ENCODE data around the gene ACP2.
A peak's percentile ranks its signal among the peaks of the same experiment; 100 is the strongest.

ACP2 gene

DNA sequence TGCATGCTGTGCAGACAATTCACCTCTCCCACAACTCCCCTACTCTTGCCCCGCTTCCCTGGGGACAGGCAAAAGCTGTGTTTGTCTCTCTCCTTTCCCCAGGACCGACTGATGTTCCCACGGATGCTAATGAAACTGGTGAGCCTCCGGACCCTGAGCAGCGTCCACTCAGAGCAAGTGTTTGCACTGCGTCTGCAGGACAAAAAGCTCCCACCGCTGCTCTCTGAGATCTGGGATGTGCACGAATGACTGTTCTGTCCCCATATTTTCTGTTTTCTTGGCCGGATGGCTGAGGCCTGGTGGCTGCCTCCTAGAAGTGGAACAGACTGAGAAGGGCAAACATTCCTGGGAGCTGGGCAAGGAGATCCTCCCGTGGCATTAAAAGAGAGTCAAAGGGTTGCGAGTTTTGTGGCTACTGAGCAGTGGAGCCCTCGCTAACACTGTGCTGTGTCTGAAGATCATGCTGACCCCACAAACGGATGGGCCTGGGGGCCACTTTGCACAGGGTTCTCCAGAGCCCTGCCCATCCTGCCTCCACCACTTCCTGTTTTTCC is 19.9 kb upstream of the ACP2 start:
- DNase-seq = no peak

DNA sequence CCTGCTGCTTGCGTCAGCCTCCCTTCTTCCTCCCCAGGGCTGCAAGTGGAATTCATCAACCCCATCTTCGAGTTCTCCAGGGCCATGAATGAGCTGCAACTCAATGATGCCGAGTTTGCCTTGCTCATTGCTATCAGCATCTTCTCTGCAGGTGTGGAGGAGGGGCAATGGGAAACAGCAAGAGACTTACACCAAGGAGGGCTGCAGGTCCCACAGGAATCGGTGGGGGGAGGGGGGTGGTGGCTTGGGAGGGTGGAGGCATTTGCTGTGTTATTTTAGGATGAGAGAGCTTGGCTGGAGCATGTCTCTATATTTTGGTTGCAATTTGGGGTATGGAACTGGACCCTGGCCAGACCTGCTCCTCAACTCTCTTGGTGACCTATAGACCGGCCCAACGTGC is 19.3 kb upstream of the ACP2 start:
- no peak for DNase-seq

DNA sequence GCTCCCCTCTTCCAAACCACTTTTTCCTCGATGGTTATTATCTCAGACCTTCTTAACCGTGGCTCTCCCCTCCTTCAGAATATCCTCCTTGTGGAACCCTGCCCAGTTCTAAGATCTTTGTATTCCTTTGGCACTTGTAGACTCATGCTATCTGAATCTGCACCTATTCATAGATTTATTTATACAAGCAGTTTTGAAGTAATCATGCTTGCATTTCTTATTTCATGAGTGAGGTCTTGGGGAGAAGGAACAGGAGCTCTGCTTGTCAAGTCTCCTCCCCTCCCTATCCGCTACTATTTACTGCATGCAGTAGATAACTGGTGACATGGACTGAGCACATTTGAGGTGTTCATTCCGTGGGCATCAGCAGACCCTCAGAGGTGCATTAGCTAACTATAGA is 15.9 kb upstream of the ACP2 start:
- no peak for DNase-seq

DNA sequence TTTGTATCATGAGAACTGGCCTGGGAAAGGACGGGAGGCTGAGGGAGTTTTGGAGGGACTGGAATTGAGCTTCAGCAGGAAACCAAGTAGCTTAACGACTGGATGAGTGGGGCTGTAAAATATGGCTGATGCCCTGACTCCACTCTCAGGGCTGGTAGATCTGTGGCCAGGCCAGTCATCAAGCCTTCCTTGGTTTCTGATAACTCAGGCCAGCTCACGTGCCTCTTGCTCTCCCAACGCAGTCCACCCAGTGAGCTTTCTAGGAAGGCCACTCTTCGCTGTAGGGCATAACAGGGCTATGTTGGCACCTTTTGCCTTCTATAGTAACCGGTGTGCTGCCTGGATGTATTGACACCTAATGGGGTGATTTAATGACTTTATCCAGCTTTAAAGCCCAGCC is 15.5 kb upstream of the ACP2 start:
- DNase-seq = no peak

DNA sequence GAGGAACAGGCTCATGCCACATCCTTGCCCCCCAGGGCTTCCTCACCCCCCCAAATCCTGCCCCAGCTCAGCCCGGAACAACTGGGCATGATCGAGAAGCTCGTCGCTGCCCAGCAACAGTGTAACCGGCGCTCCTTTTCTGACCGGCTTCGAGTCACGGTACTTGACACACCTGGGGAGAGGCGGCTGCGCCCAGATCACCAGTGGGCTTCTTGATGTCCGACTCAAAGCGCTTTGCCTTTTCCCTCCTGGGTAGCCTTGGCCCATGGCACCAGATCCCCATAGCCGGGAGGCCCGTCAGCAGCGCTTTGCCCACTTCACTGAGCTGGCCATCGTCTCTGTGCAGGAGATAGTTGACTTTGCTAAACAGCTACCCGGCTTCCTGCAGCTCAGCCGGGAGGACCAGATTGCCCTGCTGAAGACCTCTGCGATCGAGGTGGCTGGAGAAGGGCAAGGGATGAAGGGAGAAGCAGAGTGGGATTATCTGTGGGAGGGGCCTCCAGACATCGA is 12.7 kb upstream of the ACP2 start:
- no peak for DNase-seq

DNA sequence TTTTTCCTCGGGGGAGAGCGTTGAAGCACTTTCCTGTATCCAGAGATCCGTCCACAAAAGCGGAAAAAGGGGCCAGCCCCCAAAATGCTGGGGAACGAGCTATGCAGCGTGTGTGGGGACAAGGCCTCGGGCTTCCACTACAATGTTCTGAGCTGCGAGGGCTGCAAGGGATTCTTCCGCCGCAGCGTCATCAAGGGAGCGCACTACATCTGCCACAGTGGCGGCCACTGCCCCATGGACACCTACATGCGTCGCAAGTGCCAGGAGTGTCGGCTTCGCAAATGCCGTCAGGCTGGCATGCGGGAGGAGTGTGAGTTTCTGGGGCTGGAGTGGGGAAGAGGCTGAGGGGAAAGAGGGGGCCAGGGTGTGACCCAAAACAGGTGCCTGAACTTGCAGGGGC is 11.8 kb upstream of the ACP2 start:
- no peak for DNase-seq

DNA sequence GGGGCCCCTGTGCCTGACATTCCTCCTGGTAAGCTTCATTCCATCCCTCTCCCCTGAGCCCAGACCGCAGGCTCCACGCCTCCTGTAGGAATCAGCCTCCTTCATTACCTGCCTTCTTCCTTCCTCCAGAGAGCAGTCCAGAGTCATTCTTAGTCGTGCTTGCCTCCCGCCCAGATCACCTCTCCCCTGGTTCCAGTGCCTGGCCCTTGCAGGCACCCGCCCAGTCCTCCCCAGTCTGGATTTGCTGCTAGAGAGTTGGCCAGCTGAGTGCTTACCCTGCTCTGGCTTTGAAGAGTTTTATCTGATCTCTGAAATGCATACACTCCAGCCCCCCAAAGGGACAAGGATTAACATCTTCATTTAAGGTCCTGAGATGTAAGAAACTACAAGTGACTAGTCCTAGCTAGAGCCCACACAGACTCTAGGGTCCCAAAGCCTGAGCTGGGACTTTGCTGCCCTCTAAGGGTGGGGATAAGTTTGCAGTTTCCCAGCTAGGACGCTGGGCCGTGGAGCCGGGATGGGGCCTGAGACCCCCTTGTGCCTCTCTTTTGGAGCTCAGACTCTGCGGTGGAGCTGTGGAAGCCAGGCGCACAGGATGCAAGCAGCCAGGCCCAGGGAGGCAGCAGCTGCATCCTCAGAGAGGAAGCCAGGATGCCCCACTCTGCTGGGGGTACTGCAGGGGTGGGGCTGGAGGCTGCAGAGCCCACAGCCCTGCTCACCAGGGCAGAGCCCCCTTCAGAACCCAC is 10.8 kb upstream of the ACP2 start:
- peak; percentile 72 for DNase-seq

DNA sequence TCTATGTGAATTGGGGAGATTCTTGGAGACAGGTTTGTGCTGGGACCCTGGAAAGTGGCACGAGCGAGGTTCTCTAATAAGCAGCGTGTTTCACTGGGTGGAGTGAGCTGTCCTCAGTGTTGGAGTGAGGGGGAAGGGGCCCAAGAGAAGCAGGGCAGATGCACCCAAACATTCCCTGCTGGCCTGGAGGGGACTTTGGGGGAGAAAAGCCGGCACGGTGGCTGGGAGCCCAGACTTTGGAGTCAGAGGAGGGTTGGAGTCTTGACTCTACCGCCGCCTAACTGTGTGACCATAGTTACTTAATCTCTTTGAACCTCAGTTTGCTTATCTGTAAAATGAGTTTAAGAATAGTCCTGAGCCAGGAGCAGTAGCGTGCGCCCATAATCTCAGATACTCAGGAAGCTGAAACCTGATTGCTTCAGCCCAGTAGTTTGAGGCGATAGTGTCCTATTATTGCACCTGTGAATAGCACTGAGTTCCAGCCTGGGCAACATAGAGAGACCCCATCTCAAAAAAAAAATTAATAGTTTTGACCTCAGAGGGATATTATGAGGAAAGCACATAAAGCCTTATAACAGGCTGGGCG is 9.8 kb upstream of the ACP2 start:
- DNase-seq = no peak

DNA sequence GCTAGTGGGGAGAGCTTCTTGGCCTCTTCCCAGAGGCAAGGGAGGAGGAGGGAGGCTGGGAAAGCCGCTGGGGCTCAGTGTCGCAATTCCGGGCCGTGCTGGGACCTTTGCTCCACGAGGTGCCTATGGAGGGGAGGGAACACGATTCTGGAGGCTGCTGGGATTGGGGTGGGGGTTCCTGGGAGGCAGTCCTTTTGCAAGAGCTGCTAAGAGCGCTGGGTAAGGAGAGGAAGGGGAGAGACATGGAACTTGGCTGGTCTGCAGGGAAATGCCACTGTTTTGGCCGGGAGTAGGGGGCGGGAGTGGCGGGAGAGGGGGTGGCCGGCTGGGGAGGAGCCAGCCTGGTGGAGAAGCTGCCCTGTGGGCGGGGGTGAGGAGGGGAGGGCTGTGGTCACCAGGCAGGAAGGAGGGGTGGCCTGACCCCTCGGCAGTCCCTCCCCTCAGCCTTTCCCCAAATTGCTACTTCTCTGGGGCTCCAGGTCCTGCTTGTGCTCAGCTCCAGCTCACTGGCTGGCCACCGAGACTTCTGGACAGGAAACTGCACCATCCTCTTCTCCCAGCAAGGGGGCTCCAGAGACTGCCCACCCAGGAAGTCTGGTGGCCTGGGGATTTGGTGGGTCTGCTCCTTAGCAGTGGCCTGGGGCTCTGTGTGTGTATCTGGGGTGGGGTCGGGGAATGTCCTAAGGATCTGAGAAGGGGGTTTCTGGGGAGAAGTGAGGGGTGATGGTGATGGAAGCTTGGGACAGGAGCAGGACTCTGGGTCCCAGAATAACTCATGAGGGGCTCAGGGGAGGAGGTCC is 9.1 kb upstream of the ACP2 start, which contains the start of gene NR1H3:
Gene NR1H3, plus strand, starts transcription at position 480 of the 800 bp plus-strand sequence. CDS start 1,221 bp downstream, outside the sequence.
- no peak for DNase-seq

DNA sequence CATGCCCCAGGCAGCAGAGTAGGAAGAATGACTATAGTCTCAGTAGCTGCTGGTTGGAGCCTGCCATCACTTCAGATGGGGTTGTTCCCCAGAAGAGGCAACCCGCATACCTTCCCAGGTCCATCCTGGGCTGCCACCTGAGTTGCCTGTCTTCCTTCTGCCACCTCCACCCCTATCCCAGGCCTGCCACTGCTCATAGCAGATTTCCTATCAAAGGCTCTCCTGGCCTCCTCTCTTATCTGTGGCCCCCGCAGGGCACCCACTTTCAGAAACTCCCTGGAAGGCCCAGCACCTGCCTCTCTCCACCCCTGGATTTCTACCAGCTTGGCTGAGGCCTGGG is 8.5 kb upstream of the ACP2 start:
- no peak for DNase-seq

DNA sequence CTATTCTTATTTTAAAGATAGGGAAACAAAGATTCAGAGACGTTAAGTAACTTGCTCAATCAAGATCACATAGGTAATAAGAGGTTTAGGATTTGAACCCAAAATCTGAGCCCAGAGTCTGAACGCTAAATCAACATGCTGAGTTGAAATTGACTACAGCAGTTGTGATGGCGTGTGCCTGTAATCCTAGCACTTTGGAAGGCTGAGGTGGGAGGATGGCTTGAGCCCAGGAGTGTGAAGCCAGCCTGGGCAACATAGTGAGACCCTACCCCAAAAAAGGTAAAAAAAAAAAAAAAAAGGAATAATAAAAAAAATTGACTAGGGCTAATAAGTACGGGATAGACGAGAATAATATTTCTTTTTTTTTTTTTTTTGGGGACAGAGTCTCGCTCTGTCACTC is 7.8 kb upstream of the ACP2 start:
- no peak for DNase-seq

DNA sequence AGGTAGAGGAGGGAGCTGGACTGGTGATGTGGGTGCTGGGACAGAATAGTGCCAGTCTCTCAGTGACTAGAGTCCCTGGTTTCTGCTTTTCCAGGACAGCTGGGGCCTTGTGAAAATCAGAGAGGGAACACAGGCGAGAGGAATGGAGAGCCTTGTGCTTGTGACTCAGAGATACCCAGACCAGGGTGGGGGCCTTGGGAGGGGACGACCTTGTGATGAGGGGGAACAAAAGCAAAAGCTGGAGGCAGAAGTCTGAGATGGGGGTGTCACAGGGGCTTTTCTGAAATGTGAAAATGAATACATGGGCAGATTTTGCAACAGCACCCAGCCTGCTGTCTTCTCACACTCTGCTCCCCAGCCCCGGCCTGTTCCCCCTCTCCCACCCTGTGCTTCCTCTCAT is 5.8 kb upstream of the ACP2 start:
- no peak for DNase-seq

DNA sequence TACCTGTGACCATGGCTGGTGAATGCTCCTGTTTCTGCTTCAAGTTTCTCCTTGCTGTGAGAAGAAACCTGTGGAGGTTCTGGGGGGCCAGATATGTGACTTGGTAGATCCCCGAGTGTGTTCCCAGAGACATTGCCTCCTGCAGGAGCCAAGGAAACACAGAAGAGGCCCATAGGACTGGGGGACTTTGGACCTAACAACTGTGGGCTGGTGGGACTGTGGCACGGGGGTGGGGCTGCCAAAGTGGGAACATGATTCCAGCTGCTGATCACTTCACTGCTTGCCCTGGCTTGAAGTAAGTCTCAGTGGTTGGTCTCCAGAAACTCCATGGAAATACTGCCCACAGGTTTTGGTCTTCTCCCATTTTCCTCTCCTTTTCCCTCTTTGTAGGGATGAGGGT is 5.0 kb upstream of the ACP2 start:
- no peak for DNase-seq

DNA sequence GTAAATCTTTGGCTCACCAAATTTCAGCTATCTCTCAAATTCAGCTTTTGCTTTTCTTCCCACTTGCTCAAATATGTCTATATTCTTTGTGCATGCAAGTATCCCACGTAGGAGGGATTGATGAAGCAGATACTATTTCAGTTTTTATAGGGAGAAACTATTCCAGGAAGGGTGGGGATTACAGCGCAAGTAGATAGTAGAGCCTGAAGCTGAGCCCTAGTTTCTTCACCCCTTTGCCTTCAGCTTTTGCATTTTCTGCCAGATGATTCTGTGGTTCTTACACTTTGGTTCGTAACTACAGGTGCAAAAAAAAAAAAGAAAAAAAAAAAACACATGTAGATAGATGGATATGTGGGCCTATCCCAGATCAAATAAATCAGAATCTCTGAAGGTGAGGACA is 3.1 kb upstream of the ACP2 start:
- no peak for DNase-seq

DNA sequence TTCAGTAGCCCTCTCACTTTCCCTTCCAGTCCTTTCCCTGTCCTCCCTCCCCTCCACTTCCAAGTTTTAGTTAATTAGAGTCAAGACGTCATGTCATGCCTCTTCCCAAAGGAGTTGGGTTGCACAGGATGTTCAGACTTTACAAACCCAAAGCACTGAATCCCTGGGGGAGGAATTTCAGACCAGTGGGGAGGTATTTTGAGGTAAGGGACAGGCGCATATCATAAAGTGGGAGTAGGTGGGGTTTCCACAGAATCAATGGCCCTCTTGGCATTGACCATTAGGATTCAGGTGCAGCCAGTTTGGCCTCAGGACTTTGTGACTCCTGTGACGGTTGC is 733 bp upstream of the ACP2 start:
- DNase-seq = no peak

DNA sequence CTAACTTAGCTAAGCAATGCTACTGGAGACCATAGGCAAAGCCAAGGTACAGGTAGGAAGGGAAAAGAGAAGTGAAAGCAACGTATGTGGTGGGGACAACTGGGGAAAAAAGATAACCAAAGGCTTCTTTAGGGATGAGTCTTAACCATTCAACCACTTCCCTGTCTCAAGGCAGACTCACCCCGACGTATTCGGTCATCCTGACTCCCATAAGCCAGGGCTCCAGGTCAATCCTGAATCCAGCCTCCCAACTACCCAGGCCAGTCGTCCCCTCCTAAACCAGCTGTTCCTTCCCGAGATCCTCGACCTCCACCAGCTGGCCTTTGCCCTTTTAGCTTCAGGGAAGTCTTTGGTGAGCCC is 330 bp downstream of the ACP2 start:
- no peak for DNase-seq

DNA sequence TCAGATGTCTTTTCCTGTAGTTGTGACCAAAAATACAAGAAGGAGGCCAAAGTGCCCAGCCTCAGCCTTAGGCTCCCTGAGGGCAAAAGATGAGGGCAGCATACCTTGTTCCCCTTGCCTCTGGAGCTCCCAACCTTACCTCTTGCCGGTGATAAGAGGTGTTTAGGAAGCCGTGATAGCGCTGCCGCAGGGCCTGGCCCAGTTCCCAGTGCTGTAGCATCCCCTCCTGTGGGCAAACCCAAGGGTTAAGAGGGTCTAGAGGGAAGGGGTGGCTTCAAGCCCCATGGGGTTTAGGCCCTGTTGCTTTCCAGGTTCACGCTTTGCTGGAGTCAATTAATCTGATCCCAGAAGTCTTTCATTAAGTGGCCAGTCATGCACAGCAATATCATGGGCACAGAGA is 1.1 kb downstream of the ACP2 start:
- no peak for DNase-seq

DNA sequence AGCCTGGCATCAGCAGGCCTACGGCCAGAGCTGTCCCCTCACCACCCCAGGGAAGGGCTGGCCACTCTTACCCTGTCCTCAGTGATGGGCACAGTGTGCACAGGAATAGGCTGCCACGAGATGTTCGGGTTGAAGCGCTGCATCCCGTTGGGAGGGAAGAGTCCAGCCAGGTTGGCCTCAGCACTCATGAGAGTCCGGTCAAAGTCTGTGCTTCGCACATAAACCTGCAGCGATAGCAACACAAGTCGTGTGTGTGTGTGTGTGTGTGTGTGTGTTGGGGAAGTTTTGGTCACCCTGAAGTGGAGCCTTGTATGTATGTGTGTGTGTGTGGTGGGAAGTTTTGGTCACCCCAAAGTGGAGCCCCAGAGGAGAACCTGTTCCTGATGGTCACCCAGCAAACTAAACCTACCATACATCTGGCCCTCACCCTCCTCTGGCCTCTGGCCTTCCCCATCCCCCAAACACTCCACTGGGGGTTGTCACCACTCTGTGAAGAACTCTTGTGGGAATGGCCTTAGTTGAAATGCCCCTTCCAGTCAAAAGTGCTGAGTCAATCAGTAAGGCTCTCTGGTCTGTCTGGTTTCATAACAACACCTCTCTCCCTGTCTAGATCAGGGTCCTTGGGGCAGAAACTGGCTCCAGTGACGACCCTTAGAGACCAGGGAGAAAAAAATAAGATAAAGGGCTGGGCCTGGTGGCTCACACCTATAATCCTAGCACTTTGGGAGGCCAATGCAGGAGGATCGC is 2.8 kb downstream of the ACP2 start:
- no peak for DNase-seq

DNA sequence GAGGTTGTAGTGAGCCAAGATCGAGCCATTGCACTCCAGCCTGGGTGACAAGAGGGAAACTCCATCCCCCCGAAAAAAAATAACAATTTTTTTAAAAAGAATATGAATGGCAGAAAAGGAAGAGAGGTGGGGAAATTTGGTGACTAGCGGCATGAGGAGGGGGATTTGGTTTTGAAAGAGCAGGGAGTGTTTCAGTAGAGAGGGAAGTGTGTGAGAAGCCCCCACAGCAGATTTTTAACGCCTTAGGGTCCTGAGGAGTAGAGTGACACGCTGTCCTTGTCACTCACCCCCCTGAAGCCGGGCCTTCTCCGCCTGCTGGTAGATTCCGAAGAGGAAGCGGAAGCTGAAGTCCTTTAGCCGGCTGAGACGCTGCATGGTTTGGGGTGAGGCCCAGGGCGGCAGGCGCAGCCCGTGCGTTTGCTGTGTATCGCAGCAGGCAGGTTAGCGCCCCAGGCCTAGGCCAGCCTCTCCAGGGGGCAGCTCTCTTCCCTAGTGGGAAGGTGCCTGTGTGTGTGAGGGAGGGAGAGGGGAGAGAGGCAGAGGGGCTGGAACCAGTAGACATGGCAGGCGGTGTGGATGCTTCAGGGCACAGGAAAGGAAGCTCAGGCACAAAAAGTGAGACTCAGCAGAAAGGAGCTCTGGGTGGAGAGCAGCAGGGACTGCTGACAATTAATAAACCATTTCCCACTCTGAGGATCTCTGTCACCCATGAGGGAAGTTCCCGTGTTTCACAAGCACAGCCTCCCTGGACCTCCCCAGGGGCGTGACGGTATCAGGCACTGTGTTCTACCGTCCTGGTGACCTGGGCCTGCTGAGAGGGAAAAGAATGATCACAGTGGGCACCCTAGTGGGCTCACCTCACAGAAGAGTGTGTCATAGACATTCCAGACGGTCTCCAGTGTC is 3.9 kb downstream of the ACP2 start:
- DNase-seq = no peak

DNA sequence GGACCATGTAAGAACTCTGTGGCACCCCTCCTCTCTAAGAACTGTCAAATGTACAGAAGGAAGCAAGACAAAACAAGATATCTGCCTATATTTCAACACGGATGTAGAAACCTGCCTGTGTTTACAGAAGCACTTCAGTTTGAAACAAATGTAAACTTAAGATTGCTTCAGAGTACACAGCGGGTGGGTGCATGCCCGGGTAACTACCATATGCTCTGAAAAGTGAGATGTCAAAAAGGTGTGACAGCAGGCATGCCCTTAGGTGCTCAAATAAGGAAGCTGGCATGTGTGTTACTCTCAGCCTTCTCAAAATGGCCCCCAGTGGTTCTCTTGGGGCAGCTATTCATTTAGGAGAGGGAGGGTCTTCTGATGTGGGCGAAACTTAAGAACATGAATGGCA is 5.2 kb downstream of the ACP2 start:
- DNase-seq = no peak

DNA sequence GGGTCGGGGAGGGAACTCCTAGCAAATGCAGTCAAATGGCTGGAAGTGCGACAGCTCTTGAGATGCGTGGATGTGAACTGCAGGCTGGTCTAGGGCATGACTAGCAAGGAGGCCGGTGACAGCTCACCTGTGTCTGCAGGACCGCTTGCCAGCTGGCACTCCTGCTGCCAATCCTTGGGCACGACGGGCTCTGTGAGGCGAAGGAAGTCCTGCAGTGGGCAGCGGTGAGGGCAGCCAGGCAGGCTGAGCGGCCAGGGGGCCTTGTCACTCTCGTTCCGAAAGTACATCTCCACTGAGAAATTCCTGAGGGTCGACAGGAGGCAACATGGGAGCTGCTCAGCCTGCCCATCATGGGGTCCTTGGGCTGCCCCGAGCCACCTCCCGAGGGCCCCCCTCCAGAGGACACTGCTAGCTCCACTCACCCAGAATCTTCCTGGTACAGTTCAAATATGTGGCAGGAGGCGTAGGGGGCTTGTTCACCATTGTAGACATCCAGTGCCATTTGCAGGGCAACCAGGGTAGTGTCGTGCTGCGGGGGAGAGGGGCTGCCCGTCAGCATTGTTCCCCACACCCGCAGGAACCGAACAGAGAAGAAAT is 5.9 kb downstream of the ACP2 start:
- DNase-seq = no peak

DNA sequence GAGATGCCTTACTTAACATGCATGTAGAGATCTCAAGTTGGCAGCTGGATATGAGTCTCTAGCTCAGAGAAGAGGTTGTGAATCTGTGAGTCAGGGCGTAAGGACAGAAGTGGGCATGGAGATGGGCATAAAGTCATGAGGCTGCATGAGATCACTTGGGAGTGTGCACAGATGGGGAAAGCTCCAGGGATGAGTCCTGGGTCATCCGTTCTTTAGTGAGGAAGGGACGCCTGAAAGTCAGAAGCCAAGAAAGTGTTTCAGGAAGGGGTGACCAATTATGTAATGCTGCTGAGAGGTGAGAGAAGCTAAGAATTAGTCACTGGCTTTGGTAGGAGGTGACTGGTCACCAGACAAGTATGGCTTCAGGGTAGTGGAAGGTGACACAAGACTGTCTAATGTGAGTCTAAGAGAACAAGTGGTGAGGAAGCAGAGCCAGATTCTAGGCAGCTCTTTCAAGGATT is 6.7 kb downstream of the ACP2 start:
- DNase-seq = no peak
